ENCODE measurements around the gene NCAM1. TPM values are rescaled to one million over a fixed set of nuclear protein-coding genes. Genes with fewer than 3 reads are reported as not detected.

NCAM1 gene
- total RNA-seq, 1 experiment from 2014 or later = 12.0 TPM

DNA sequence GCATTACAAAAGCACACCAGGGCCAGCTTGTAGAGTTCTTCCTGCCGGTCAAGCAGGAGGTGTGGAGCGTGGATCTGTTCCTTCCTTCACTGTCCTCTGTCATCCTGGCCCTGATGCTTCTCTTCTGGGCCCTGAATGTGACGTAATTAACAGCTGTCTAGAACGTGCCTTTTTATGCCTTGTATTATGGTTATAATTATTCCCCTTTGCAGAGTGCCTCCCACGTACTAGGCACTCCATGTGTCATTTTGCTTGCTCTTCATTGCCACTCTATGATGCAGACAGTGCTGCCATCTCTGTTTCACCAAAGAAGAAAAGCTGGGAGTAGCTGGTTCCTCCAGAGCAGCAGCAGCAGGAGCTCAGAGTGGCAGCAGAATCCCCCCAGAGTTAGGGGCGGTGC, 221.1 kb downstream of the NCAM1 start:
- intact Hi-C loops (cut with micrococcal nuclease; ENCODE audit: unreplicated experiment) = no loop called here
- H3K4me3 ChIP-seq (ENCODE audit: low read depth, low read length, poor library complexity, severe bottlenecking) = no peak overlapping the region
- POLR2A ChIA-PET (ENCODE audit: low non-redundant PET) = no interaction called here
- H3K27me3 ChIP-seq (replicated peaks; ENCODE audit: insufficient read depth, low read depth, low read length, poor library complexity) = no peaks in the 10 kb centered on the region
- no peak for DNase-seq (ENCODE audit: low spot score)
- CTCF ChIA-PET = no interaction called here
- peaks cover 6% of the 10 kb centered on the region for H3K4me1 ChIP-seq (ENCODE audit: insufficient read depth, low read length, poor library complexity, severe bottlenecking)
- no peaks in the 10 kb centered on the region for H3K36me3 ChIP-seq (ENCODE audit: insufficient read depth, low read length, poor library complexity, severe bottlenecking)
- no TSS peak for BruUV-seq (replicated peaks)
- H3K27ac ChIP-seq (ENCODE audit: low read depth, low read length, poor library complexity, severe bottlenecking) = no peak overlapping the region
- no peak for TF ChIP-seq CTCF (conservative IDR thresholded peaks at IDR 0.05; ENCODE audit: low read depth, low read length)
- TF ChIP-seq EZH2 (IDR thresholded peaks at IDR 0.05; ENCODE audit: borderline replicate concordance, low read depth, low read length, poor library complexity, severe bottlenecking) = no peak
- H3K9me3 ChIP-seq (ENCODE audit: low read depth, low read length, poor library complexity, severe bottlenecking) = no peaks in the 10 kb centered on the region

- TF ChIP-seq EZH2 (IDR thresholded peaks at IDR 0.05; ENCODE audit: borderline replicate concordance, low read depth, low read length, poor library complexity, severe bottlenecking) (no peak), CTCF (conservative IDR thresholded peaks at IDR 0.05; ENCODE audit: low read depth, low read length) (no peak)
- Histone ChIP-seq H3K4me3 (ENCODE audit: low read depth, low read length, poor library complexity, severe bottlenecking) (no peak overlapping the region), H3K36me3 (ENCODE audit: insufficient read depth, low read length, poor library complexity, severe bottlenecking) (no peaks in the 10 kb centered on the region), H3K4me1 (ENCODE audit: insufficient read depth, low read length, poor library complexity, severe bottlenecking) (no peaks in the 10 kb centered on the region), H3K27ac (ENCODE audit: low read depth, low read length, poor library complexity, severe bottlenecking) (no peak overlapping the region), H3K27me3 (replicated peaks; ENCODE audit: insufficient read depth, low read depth, low read length, poor library complexity) (no peaks in the 10 kb centered on the region), H3K9me3 (ENCODE audit: low read depth, low read length, poor library complexity, severe bottlenecking) (no peaks in the 10 kb centered on the region)
- DNase-seq (ENCODE audit: low spot score) = no peak
- ChIA-PET POLR2A (ENCODE audit: low non-redundant PET) (no interaction called here), CTCF (no interaction called here)
- intact Hi-C loops (cut with micrococcal nuclease; ENCODE audit: unreplicated experiment) = no loop called here
- BruUV-seq (replicated peaks) = no TSS peak
Measured at GRCh38 chr11:113184498-113184897, 223.3 kb downstream of the NCAM1 start.

DNA sequence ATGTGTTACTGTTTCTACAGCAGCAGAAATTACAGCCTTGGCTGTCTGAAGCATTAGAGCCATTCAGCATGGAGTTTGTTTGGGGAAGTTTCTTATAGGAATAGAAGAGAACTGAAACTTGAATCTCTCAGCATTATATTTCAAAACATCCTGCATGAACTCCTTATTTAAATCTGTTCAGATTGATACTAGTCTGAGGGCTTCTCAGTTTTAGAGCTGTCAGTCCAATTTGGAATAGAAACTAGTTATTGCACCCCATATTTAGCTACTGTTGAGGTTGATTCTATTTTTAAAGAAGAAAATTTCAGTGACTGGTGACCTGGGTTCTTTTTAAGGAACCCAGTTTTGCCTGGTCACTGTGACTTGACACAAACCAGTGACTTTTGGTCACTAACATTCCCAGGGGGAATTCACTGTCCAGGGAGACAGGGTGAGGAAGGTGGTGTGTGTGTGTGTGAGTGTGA, 227.2 kb downstream of the NCAM1 start:
- ChIA-PET CTCF (no interaction called here), POLR2A (ENCODE audit: low non-redundant PET) (no interaction called here)
- no peak for TF ChIP-seq EZH2 (IDR thresholded peaks at IDR 0.05; ENCODE audit: borderline replicate concordance, low read depth, low read length, poor library complexity, severe bottlenecking)

DNA sequence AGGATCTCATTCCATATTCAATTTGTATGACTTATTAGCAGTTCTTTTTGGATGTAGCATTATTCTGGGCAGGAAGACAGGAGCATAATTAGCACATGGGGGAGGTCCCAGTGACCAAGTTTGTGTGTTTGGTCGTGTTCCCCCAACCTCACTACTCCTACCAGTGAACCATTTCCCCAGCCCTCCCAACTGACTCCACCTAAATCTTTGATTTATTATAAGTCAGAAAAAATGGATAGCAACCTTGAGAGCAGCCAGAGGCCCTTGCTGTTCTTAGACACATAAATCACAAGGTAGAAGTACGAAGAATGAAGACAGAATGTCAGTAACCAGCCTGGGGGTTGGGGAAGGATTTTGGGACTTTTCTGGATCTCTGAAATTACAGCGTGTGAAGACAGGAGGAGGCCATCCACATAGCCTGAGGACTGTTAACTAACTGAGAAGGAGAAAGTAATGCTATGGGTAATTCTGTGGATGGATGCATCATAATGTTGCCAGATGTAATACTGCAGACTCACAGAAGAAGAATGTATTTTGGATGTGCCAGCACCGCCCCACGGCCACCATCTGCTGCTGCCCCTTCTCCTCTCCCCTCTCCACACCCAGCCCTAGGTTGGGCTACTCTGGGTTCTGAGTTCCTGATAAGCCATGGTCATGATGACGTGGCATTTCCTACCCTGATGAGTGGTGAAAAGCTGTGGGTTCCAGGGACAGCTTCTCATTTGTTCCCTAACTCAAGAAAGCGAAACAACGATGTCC, 228.9 kb downstream of the NCAM1 start:
- BruUV-seq (replicated peaks) = no TSS peak
- Histone ChIP-seq H3K36me3 (ENCODE audit: insufficient read depth, low read length, poor library complexity, severe bottlenecking) (no peaks in the 10 kb centered on the region), H3K27ac (ENCODE audit: low read depth, low read length, poor library complexity, severe bottlenecking) (no peak overlapping the region), H3K27me3 (replicated peaks; ENCODE audit: insufficient read depth, low read depth, low read length, poor library complexity) (no peaks in the 10 kb centered on the region), H3K4me1 (ENCODE audit: insufficient read depth, low read length, poor library complexity, severe bottlenecking) (peaks cover 10% of the 10 kb centered on the region), H3K9me3 (ENCODE audit: low read depth, low read length, poor library complexity, severe bottlenecking) (no peaks in the 10 kb centered on the region), H3K4me3 (ENCODE audit: low read depth, low read length, poor library complexity, severe bottlenecking) (no peak overlapping the region)
- intact Hi-C loops (cut with micrococcal nuclease; ENCODE audit: unreplicated experiment) = no loop called here
- DNase-seq (ENCODE audit: low spot score) = no peak
- TF ChIP-seq CTCF (conservative IDR thresholded peaks at IDR 0.05; ENCODE audit: low read depth, low read length) (no peak), EZH2 (IDR thresholded peaks at IDR 0.05; ENCODE audit: borderline replicate concordance, low read depth, low read length, poor library complexity, severe bottlenecking) (no peak)
- POLR2A ChIA-PET (ENCODE audit: low non-redundant PET) = no interaction called here
- CTCF ChIA-PET = no interaction called here

More for the DNA sequence above, 227.2 kb downstream of the NCAM1 start:
- Histone ChIP-seq H3K27me3 (replicated peaks; ENCODE audit: insufficient read depth, low read depth, low read length, poor library complexity) (no peaks in the 10 kb centered on the region), H3K27ac (ENCODE audit: low read depth, low read length, poor library complexity, severe bottlenecking) (no peak overlapping the region), H3K36me3 (ENCODE audit: insufficient read depth, low read length, poor library complexity, severe bottlenecking) (no peaks in the 10 kb centered on the region), H3K4me3 (ENCODE audit: low read depth, low read length, poor library complexity, severe bottlenecking) (no peak overlapping the region), H3K9me3 (ENCODE audit: low read depth, low read length, poor library complexity, severe bottlenecking) (no peaks in the 10 kb centered on the region), H3K4me1 (ENCODE audit: insufficient read depth, low read length, poor library complexity, severe bottlenecking) (peaks cover under 1% of the 10 kb centered on the region)
- BruUV-seq (replicated peaks) = no TSS peak
- DNase-seq (ENCODE audit: low spot score) = no peak
- intact Hi-C loops (cut with micrococcal nuclease; ENCODE audit: unreplicated experiment) = no loop called here
